GM19238 (cell line): ENCODE data around the gene MAN2B2.

Source experiments
- DNase-seq: peaks from one replicate; pipeline ENCODE4 v3.0.0; 2011; ENCODE audit warnings: low spot score; ENCODE audit not compliant: insufficient read length

MAN2B2 gene

GRCh38 chr4:6566391-6567190 is 8.4 kb upstream of the MAN2B2 start:
- no peak for DNase-seq

DNA sequence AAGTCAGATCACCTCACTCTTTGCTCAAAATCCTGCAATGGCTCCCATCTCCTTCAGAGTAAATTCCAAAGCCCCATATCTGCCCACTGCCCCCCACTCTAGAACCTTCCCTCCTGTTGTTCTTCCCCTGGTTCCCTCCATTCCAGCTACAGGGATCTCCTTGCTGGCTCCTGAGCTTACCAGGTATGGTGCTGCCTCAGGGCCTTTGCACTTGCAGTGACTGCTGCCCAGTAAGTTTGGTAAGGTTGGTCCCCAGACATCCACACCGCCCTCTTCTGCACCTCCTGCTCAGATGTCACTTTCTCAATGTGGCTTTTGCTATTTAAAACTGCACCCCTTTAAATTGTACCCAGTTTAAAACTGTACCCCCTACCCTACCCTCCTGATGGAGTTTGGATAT is 7.8 kb upstream of the MAN2B2 start:
- DNase-seq = no peak

- no peak for DNase-seq
These were observed 6.8 kb upstream of the MAN2B2 start for GRCh38 chr4:6568148-6568547.

DNA sequence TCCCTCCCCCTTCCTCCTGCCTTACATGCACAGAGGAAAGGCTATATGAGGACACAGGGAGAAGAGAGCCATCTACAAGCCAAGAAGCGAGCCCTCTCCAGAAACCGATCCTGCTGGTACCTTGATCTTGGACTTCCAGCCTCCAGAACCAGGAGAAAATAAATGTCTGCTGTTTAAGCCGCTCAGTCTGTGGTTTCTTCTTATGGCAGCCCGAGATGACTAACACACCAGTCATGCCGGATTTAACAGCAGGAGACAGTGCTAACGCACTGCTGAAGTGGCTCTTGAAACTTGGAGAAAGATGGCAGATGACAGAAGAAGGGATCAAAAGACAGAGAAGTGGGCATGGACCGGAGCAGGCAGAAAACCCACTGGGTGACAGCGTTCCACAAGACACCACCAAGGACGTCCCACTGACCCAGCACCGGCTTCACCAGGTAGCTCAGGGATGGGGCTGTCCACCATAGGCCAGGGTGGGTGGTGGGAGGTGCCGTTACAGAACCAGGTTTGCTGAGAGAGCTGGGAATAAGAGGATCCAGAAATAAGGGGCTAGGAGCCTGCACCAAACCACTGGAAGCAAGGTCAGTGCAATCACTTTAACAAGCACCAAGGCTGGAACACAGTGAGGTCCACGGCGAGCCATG is 6.2 kb upstream of the MAN2B2 start:
- DNase-seq = no peak

GRCh38 chr4:6571608-6572007 is 3.4 kb upstream of the MAN2B2 start:
- no peak for DNase-seq

DNA sequence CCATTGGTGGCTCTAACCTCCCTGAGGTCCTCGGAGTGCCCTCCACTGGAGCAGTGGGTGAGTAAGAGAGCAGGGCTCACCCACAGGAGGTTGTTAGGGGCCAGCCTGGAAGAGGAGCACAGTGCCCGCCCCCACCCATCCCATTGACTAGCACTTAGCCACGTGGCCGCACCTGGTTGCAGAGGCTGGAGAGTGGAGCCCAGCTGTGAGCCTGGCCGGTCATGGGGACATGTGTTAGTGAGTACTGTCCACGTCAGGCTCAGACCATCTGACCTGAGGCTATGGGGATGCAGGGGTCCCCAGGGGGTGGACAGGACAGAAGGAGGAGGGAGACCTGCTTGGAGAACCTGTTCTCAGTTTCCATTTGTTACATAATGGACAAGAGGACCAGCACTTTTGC is 1.4 kb upstream of the MAN2B2 start:
- no peak for DNase-seq

GRCh38 chr4:6573986-6574746 is 823 bp upstream of the MAN2B2 start:
- no peak for DNase-seq

- DNase-seq = no peak
These were observed 683 bp downstream of the MAN2B2 start for GRCh38 chr4:6575503-6576240.

DNA sequence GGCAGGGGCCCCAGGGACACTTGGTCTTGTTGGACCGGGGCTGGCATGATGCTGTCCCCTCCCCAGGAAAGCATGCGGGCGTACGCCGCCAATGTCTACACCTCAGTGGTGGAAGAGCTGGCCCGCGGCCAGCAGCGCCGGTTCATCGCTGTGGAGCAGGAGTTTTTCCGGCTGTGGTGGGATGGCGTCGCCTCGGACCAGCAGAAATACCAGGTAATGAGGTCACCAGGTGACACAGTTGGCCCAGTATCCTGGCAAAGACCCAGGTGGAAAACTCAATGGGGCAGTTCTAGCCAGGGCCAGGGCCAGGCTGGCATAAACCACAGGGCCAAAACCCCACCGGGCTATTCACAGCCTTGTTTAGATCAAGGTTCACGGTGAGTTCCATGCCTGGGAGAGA is 1.5 kb downstream of the MAN2B2 start:
- no peak for DNase-seq

- no peak for DNase-seq
These were observed 1.9 kb downstream of the MAN2B2 start for GRCh38 chr4:6576932-6577331.

- no peak for DNase-seq
These were observed 2.4 kb downstream of the MAN2B2 start for GRCh38 chr4:6577409-6577808.

GRCh38 chr4:6578221-6578620 is 3.2 kb downstream of the MAN2B2 start:
- no peak for DNase-seq

GRCh38 chr4:6580353-6580752 is 5.4 kb downstream of the MAN2B2 start:
- DNase-seq = no peak

GRCh38 chr4:6581566-6582121 is 6.7 kb downstream of the MAN2B2 start:
- DNase-seq = no peak

DNA sequence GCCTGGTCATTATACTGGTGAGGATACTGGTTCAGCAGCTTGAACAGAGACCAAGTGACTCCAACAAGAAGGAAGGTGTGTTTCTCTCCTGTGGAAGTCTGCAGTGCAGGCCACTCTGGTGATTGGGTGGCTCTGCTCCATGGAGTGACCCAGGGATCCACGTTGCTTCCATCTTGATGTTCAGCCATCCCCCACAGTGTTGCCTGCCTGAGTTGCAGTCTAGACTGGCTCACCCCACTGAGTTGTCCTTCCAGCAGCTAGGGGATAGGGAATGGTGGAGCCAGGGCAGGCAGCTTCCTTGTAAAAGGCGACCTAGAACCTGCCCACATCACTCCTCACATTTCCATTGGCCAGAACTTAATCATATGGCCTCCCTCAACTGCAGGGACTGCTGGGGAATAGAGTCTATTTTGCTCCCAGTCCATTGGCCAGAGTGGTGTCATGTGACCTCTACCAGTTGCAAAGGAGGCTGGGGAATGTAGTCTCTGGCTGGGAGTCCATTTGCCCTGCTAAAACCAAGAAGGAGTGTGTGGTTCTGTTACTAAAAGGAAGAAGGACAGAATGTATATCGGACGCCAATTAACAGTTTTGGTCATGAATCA is 8.0 kb downstream of the MAN2B2 start:
- DNase-seq = peak; percentile 39

DNA sequence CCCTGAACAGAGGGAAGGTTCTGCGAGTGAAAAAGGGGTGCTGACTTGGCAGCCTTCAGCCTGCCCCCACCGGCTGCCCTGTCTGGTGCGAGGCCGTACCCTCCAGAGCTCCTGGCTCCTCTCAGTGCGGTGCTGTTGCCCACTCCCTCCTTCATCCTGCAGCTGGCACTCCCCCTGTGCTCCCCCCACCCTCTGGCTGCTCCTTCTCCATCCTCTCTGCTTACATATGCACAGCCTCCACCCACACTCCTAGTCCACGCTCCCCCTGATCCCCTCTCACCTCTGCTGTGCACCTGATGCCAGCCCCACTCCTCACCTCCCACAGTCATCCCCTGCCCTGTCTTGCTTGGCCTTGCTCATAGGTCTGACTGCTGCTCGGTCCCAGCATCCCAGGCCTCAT is 9.9 kb downstream of the MAN2B2 start:
- DNase-seq = no peak

DNA sequence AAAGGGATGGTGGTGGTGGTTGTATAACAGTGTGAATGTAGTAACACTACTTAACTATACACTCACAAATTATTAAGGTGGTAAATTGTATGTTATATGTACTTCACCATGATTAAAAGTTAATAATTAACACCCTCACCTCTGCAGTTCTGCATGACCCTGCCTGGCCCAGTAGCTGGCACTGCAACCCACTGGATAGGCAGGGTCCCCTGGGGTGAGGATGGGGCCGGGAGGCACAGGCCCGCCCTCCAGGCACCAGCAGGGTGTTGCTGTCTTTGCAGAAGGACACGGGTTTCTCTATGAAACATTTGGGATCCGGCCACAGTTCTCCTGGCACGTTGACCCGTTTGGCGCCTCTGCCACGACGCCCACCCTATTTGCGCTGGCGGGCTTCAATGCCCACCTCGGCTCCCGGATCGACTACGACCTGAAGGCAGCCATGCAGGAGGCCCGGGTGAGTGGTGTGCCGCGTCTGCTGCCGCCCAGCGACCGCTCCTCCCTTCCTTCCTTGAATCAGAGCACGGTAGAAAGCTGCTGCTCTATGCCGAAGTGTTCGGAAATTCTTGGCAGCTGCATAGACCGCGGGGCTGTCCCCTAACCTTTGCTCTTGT is 11.8 kb downstream of the MAN2B2 start:
- no peak for DNase-seq

GRCh38 chr4:6589444-6589843 is 14.5 kb downstream of the MAN2B2 start:
- no peak for DNase-seq

- DNase-seq = peak; percentile 48
These were observed 16.3 kb downstream of the MAN2B2 start for GRCh38 chr4:6591313-6591712.

GRCh38 chr4:6591781-6592180 is 16.8 kb downstream of the MAN2B2 start:
- DNase-seq = no peak
